Upper lobe of left lung (tissue), 6 donors: ENCODE data around the gene ADAM19. TPM values are rescaled to one million over a fixed set of nuclear protein-coding genes. Genes with fewer than 3 reads are reported as not detected.

Experiments used
- ATAC-seq, 2 donors: fragments of 200-7000 bp; cut with Tn5 transposase; one replicate each; pipeline ENCODE4 v1.9.1; 2022; ENCODE audit warnings: mild to moderate bottlenecking in 2 of 2, moderate library complexity in 2 of 2; ENCODE audit not compliant: low FRiP score in 2 of 2
- DNase-seq, 2 donors: peaks; one replicate each; pipeline ENCODE4 v3.0.0-alpha.2; 2019 to 2020
- H3K27ac ChIP-seq, 4 donors: fragments of 200-600 bp; sonication (generic); one replicate each; pipeline ENCODE4 v1.5.1; 2016 to 2019
- H3K27me3 ChIP-seq, 4 donors: fragments of 200-600 bp; sonication (generic); one replicate each; pipeline ENCODE4 v1.5.1; 2017 to 2019
- H3K36me3 ChIP-seq, 4 donors: fragments of 200-600 bp; sonication (generic); one replicate each; pipeline ENCODE4 v1.5.1; 2016 to 2019
- H3K4me1 ChIP-seq, 4 donors: fragments of 200-600 bp; sonication (generic); one replicate each; pipeline ENCODE4 v1.5.1; 2018 to 2019
- H3K4me3 ChIP-seq, 4 donors: fragments of 200-600 bp; sonication (generic); one replicate each; pipeline ENCODE4 v1.5.1; 2017 to 2019; ENCODE audit warnings: mild to moderate bottlenecking in 2 of 4, moderate library complexity in 1 of 4
- H3K9me3 ChIP-seq, 4 donors: fragments of 200-600 bp; sonication (generic); one replicate each; pipeline ENCODE4 v1.5.1; 2018 to 2019
- EP300 ChIP-seq, 4 donors: sonication (generic); formaldehyde crosslinking; IDR thresholded peaks; one replicate each; pipeline ENCODE4 v1.5.1; 2017; ENCODE audit warnings: antibody characterized with exemption in 4 of 4, control low read depth in 2 of 4
- POLR2A ChIP-seq, 4 donors: fragments of 450-650 bp; IDR thresholded peaks; one replicate each; pipeline ENCODE4 v1.5.1; 2016 to 2017; ENCODE audit warnings: antibody characterized with exemption in 4 of 4, mild to moderate bottlenecking in 2 of 4
- POLR2AphosphoS5 ChIP-seq, 2 donors: sonication (generic); formaldehyde crosslinking; IDR thresholded peaks; one replicate each; pipeline ENCODE4 v1.5.1; 2017; ENCODE audit warnings: antibody characterized with exemption in 2 of 2
- WGBS, 2 donors: methylation state at CpG; one replicate each; pipeline ENCODE4 v1.1.5; 2017 to 2018; 5-methylcytosine and 5-hydroxymethylcytosine counted together
- total RNA-seq, 6 donors: library from RNA; depleted of rRNA in 4 of 6; stranded (reverse); fragments of >200 nt in 4 of 6; gene quantifications; one replicate each; pipeline versions ENCODE4 v1.1.0 to v1.2.1, GENCODE V29; 2016 to 2021
- TF ChIP-seq, protein P1 (sequence below), 6 experiments: fragments of 450-650 bp in 4 of 6; fragments of 200-600 bp in 2 of 6; sonication (generic) in 2 of 6; IDR thresholded peaks; one replicate each; pipeline ENCODE4 v1.5.1; 2016 to 2019; ENCODE audit warnings: antibody characterized with exemption in 6 of 6
- donor health status: DM: no; HTN: no; CAD: no; lungs with moderate emphysema.
- donor health status: DM: no; HTN: yes; CAD: no; lungs with severe emphysema.

The ADAM19 gene
- total RNA-seq, 6 donors from 2014 or later, result 5.5 to 17.0 (median 7.1) TPM

DNA sequence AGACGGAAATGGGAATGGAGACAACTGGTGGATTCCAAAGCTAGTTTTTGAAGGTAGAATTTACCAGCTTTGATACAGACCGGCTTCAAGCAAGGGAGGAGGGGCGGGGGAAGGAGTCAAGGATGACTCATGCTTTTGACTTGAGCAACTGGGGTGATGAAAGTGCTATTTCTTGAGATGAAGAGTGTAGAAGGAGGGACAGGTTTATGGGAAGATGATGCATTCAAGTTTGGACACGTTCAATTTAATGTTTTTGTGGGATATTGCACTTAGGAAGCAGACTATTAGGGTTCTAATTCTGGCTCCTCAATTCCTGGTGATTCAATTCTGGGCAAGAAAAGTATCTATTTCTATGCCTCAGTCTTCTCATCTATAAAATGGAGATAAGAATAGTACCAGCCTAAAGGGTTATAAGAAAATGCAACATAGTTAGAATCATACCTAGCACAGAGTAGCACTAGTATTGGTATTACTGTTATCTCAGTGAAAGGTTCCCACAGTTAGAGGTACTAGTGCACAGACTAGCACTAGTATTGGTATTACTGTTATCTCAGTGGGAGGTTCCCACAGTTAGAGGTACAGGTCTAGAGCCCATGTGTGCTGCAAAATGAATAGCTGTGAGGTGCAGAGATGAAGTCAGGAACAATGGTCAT lies 110.9 kb downstream of the ADAM19 start:
- Histone ChIP-seq H3K4me1 (peaks cover 8 to 19% (median 9%) of the 10 kb centered on the region in 4 donors), H3K27ac (no peak overlapping the region), H3K9me3 (no peaks in the 10 kb centered on the region), H3K27me3 (peaks cover 0 to 16% (median 6%) of the 10 kb centered on the region in 4 donors), H3K36me3 (no peaks in the 10 kb centered on the region), H3K4me3 (no peak overlapping the region)
- DNase-seq (peak in 1 of 2 donors; percentile 75), ATAC-seq (peak in 1 of 2 donors; percentile 87)
- WGBS, 2 donors, result 24 to 37% methylated on average over 4 of the region's 4 CpGs
- TF ChIP-seq EP300 (IDR thresholded peaks at IDR 0.05) (no peak), POLR2AphosphoS5 (IDR thresholded peaks at IDR 0.05) (peak in 1 of 2 donors; percentile 15)

DNA sequence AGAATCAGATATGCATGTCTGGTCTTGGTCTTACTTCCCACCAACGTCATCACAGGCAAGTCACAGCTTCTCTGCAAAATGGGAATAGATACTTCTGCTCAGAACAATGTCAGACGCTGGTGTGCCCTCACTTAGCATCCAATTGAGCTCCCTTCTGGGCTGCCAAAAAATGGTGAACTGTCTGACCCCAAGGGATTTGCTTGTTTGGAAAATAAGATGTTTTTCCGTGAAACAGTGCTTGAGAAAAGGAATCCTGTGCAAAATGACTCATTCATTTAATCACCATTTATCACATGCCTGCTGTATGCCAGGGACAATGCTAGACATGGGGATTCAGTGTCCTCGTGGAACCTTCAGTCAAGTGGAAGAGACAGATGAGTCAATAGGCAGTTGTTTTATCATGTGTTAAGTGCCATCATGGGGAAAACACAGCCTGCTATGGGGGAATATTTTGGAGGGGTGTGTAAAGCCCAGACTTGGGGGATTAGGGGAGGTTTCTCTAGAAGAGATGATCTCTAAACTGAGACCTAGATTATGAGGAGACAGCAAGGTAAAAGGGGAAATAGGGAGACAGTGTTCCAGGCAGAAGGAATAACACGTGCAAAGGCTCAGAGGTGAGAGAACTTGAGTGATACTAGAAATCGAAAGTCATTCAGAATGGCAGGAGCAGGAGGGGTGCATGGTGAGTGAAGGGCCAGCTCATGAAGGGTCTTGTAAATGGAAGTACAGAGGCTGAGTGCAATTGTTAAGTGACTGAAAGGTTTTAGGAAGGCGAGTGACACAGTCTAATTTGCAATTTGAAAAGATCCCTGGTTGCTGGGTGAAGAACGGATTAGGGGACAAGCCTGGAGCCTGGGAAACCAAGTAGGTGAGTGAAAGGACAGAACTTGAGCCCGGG lies 111.7 kb downstream of the ADAM19 start:
- Histone ChIP-seq H3K4me1 (peaks cover 8 to 19% (median 10%) of the 10 kb centered on the region in 4 donors), H3K4me3 (no peak overlapping the region), H3K27ac (no peak overlapping the region), H3K36me3 (no peaks in the 10 kb centered on the region), H3K9me3 (no peaks in the 10 kb centered on the region), H3K27me3 (peaks cover 0 to 16% (median 7%) of the 10 kb centered on the region in 4 donors)
- ATAC-seq (peak in 1 of 2 donors; percentile 60), DNase-seq (no peak)
- TF ChIP-seq EP300 (IDR thresholded peaks at IDR 0.05), result no peak
- no peak for TF ChIP-seq POLR2A (IDR thresholded peaks at IDR 0.05)
- TF ChIP-seq POLR2AphosphoS5 (IDR thresholded peaks at IDR 0.05), result no peak
- TF ChIP-seq, protein P1, sequence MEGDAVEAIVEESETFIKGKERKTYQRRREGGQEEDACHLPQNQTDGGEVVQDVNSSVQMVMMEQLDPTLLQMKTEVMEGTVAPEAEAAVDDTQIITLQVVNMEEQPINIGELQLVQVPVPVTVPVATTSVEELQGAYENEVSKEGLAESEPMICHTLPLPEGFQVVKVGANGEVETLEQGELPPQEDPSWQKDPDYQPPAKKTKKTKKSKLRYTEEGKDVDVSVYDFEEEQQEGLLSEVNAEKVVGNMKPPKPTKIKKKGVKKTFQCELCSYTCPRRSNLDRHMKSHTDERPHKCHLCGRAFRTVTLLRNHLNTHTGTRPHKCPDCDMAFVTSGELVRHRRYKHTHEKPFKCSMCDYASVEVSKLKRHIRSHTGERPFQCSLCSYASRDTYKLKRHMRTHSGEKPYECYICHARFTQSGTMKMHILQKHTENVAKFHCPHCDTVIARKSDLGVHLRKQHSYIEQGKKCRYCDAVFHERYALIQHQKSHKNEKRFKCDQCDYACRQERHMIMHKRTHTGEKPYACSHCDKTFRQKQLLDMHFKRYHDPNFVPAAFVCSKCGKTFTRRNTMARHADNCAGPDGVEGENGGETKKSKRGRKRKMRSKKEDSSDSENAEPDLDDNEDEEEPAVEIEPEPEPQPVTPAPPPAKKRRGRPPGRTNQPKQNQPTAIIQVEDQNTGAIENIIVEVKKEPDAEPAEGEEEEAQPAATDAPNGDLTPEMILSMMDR (IDR thresholded peaks at IDR 0.05), result no peak
- WGBS, 2 donors, result 64% methylated on average over 9 of the region's 9 CpGs

DNA sequence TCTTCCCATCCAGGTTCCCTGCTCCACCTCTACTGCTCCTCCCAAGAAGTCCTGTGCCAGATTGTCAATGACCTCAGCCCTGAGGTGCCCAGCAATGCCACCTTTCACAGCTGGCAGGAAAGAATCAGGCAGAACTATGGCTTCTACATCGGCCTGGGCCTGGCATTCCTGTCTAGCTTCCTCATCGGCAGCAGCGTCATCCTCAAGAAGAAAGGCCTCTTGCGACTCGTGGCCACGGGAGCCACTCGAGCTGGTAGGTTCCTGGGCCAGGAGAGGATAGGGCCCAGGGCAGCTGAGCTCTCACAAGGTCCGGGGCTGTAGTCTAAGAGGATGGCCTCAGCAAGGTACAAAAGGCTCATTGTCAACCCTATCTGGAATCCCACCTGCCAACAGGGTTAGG lies 112.5 kb downstream of the ADAM19 start:
- DNase-seq, result peak in 1 of 2 donors; percentile 16
- TF ChIP-seq, protein P1 (IDR thresholded peaks at IDR 0.05), result no peak
- TF ChIP-seq POLR2A (IDR thresholded peaks at IDR 0.05) (no peak), EP300 (IDR thresholded peaks at IDR 0.05) (no peak), POLR2AphosphoS5 (IDR thresholded peaks at IDR 0.05) (no peak)
- 82 to 85% methylated on average over 7 to 8 of the region's 8 CpGs for WGBS, 2 donors
- Histone ChIP-seq H3K36me3 (no peaks in the 10 kb centered on the region), H3K4me1 (peaks cover 8 to 19% (median 10%) of the 10 kb centered on the region in 4 donors), H3K9me3 (no peaks in the 10 kb centered on the region), H3K4me3 (no peak overlapping the region), H3K27ac (no peak overlapping the region), H3K27me3 (peaks cover 0 to 16% (median 7%) of the 10 kb centered on the region in 4 donors)
- ATAC-seq, result no peak

DNA sequence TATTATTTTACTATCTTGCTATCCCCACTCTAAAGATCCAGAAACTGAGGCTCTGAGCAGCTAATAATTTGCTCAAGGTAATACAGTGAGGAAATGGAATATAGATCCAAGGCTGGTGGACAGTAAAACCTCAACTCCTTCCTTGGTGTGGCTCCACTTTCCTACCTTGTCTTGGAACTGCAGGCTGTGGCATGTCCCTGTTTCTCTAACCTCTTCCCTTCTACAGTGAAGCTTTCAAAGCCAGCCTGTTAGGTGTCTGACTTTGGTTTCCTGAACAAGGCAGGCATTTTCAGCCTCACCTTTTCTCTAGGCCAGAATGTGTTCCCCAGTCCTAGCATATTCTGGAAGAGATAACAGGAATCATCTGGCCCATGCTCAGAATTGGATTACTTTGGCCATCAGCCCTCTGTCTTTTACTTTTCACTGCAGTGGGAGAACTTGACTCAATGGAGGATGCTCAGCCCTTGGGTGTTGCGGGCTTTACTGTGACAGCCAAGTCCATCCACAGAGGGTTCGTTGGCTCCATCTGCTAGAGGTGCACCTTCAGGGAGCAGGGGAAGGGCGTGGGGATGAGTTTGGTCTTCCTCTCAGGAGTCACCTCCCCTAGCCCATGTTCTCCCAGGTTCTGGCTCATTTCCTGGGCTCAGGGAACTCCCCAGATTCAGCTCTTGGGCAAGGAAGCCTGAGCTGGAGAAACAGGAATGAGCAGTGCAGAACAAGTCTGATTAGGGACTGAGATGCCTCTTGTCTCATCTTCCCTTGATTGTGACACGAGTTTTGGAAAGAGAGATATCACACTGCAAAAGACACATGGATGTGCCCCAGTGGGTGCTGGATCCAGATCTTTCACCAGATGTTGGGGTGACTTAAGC lies 114.4 kb downstream of the ADAM19 start:
- TF ChIP-seq, protein P1 (IDR thresholded peaks at IDR 0.05), result no peak
- no peak for TF ChIP-seq POLR2AphosphoS5 (IDR thresholded peaks at IDR 0.05)
- no peak for TF ChIP-seq EP300 (IDR thresholded peaks at IDR 0.05)
- TF ChIP-seq POLR2A (IDR thresholded peaks at IDR 0.05), result no peak
- Histone ChIP-seq H3K4me3 (no peak overlapping the region), H3K27me3 (peaks cover 0 to 16% (median 7%) of the 10 kb centered on the region in 4 donors), H3K9me3 (no peaks in the 10 kb centered on the region), H3K4me1 (peaks cover 8 to 19% (median 10%) of the 10 kb centered on the region in 4 donors), H3K27ac (no peak overlapping the region), H3K36me3 (no peaks in the 10 kb centered on the region)
- DNase-seq (no peak), ATAC-seq (no peak)
- 93 to 96% methylated on average over 4 of the region's 4 CpGs for WGBS, 2 donors
